HG03432 (cell line): ENCODE results near the gene LYPD4.

Source experiments
- ATAC-seq: cut with Tn5 transposase; IDR thresholded peaks from one replicate; pipeline ENCODE4 v1.9.1; 2021; ENCODE audit warnings: mild to moderate bottlenecking, moderate library complexity; ENCODE audit not compliant: unreplicated experiment

The LYPD4 gene

GRCh38 chr19:41853344-41853743 lies 8.9 kb upstream of the LYPD4 start:
- ATAC-seq: no peak

GRCh38 chr19:41851456-41851855 lies 7.0 kb upstream of the LYPD4 start:
- no peak for ATAC-seq

DNA sequence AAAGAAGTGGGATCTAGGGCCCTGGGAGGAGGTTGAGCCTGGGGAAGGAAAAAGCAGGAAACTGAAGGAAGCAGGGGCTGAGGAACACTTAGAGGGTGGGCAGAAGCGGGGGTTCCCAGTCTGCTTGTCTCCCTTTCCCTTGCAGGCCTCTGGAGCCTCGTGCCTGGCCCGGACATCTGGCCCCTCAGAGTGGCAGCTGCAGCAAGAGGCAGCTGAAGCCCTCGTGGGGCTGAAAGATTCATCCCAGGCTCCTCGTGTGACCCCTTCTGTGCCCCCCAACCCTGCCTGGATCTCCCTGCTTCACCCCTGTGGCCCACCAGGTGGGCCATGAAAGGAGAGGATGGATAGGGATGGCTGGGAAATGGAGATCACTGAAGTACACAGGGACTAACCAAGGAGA lies 5.9 kb upstream of the LYPD4 start:
- no peak for ATAC-seq

GRCh38 chr19:41849067-41849466 lies 4.6 kb upstream of the LYPD4 start:
- ATAC-seq: no peak

DNA sequence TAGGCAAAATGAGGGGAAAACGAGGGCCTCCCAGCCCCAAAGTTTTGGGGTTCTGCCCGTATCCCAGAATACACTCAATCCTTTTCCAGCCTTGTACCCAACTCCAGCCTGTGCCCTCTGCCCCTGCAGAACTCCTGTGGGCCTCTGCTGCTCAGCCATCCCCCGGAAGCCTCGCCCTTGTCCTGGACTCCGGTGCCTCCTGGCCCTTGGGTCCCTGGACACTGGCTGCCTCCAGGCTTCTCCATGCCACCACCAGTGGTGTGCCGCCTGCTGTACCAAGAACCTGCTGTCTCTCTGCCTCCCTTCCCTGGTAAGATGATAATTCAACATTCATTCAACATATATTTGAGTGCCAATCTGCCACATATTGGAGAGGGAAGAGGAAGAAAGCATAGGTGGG lies 4.2 kb upstream of the LYPD4 start:
- ATAC-seq: no peak

DNA sequence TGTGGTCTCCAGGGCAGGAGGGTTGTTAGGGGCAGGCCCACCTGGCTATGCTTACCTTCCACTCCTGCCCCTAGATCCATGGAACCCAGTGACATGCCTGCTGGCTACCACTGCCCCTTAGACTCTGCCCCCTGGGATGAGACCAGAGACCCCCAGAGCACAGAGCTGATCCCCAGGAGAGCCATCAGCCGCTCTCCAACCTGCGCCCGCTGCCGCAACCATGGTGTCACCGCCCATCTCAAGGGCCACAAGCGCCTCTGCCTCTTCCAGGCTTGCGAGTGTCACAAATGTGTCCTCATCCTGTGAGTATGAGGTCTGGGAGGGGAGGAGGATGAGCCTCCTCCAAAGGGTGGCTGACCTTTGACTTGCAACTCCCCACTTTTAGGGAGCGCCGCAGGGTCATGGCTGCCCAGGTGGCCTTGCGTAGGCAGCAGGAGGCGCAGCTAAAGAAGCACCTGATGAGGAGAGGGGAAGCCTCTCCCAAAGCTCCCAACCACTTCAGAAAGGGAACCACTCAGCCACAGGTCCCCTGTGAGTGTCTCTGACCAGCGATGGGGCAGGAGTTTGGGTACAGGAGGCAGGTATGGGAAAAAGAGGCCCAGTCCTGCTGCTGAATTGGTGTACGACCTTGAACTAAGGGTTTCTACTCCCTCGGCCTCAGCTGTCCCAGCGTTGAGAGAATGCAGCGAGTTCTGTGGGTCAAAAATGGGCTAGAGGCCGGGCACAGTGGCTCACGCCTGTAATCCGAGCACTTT lies 3.0 kb upstream of the LYPD4 start:
- no peak for ATAC-seq

DNA sequence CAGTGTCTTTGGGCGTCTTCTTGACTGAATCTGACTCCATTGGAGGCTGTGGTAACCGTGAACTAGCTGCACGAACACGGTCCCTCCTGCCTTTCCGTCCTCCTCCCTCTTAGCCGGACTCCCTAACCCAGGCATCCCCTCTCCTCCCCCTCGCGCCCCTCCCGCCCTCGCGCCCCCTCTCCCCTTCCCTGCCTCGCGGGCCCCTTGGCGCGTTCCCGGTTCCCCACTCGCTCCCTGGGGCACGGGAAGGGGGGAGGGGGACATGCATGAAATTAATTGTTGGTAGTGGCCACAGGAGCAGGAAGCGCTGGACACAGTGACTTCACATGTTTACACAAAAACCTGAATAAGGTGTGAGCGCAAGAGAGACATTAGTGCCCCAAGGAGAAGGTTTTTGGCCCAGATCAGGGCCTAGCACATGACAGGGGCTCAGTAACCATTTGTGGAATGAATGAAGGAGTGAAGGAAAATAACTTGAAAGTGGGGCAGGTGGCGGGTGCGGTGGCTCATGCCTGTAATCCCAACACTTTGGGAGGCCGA lies 638 bp upstream of the LYPD4 start:
- no peak for ATAC-seq

GRCh38 chr19:41845001-41845050 lies 343 bp upstream of the LYPD4 start, which contains the start of gene DMRTC2:
Gene DMRTC2 (plus strand): TSS chr19:41845042. CDS start chr19:41847429, 2,387 bp downstream.
- ATAC-seq: no peak

GRCh38 chr19:41843371-41843770 lies 1.1 kb downstream of the LYPD4 start:
- ATAC-seq: no peak

- no peak for ATAC-seq
These were observed 5.3 kb downstream of the LYPD4 start for GRCh38 chr19:41839211-41839610.

- ATAC-seq: no peak
These were observed 6.3 kb downstream of the LYPD4 start for GRCh38 chr19:41837981-41838708.

DNA sequence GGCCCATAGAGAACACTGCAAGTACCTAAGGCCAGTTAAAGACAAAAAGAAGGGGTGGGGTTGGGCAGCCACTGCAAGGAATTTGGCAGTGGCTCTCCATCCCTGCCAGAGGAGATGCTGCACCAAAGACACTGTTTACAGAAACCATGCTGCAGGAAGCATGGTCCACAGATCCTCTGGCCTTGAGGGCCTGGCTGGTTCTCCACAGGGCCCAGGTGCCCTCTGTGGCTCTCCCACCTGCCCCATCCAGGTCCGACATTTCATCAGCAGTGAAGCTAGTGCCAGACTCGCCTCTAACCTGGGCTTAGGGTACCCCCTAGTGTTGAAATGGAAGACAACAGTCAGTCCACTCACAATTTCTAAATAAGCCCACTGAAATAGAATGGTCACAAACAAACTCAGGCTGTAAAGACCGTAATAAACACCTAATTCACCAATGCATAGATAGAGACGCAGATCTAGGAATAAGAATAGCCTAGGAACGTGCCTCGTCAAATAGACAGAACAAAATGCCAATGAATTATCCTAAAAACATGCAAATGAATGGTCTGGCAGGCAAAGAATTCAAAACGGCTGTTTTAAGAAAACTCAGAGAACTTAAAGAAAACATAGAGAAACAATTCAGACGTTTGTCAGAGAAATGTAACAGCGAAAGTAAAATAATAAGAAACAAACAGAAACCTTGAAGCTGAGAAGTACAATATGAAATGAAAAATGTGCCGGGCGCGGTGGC lies 23.3 kb downstream of the LYPD4 start:
- ATAC-seq: no peak

DNA sequence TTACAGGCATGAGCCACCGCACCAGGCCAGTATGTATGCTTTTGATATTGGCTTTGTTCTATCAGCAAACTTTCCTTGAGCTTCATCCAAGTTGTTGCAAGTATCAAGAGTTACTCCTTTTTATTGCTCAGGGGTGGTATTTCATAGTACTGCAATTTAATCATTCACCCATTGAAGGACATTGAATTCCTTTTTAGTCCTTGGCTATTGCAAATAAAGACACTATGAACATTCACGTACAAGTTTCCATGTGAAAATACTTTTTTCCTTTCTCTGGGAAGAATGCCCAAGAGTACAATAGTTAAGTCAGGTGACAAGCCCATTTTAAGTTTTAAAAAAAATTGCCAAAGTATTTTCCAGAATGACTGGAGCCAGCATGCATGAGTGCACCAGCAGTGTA lies 27.7 kb downstream of the LYPD4 start:
- no peak for ATAC-seq

- no peak for ATAC-seq
These were observed 29.2 kb downstream of the LYPD4 start for GRCh38 chr19:41815301-41815700.

DNA sequence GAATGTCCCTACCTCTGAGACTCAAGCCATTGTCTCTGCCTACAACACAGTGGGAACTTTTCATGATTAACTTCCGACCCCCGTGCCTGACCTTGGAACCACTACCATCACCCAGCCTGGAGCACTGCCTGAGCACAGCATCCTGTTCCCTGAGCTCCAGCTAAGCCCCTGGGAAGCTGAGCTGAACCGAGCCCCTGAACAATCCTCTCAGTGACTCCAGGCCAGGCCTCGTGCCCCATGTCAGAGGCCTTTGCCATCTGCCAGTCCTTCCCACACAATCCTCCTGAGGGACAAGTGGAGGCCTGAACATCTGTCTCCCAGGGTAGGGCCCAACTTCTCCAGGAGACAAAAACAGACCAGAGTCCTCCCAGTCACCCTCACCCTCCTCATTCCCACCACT lies 30.6 kb downstream of the LYPD4 start:
- ATAC-seq: no peak

- no peak for ATAC-seq
These were observed 32.5 kb downstream of the LYPD4 start for GRCh38 chr19:41811981-41812380.

- ATAC-seq: no peak
These were observed 33.4 kb downstream of the LYPD4 start for GRCh38 chr19:41811036-41811435.

- no peak for ATAC-seq
These were observed 34.2 kb downstream of the LYPD4 start for GRCh38 chr19:41810301-41810700.

DNA sequence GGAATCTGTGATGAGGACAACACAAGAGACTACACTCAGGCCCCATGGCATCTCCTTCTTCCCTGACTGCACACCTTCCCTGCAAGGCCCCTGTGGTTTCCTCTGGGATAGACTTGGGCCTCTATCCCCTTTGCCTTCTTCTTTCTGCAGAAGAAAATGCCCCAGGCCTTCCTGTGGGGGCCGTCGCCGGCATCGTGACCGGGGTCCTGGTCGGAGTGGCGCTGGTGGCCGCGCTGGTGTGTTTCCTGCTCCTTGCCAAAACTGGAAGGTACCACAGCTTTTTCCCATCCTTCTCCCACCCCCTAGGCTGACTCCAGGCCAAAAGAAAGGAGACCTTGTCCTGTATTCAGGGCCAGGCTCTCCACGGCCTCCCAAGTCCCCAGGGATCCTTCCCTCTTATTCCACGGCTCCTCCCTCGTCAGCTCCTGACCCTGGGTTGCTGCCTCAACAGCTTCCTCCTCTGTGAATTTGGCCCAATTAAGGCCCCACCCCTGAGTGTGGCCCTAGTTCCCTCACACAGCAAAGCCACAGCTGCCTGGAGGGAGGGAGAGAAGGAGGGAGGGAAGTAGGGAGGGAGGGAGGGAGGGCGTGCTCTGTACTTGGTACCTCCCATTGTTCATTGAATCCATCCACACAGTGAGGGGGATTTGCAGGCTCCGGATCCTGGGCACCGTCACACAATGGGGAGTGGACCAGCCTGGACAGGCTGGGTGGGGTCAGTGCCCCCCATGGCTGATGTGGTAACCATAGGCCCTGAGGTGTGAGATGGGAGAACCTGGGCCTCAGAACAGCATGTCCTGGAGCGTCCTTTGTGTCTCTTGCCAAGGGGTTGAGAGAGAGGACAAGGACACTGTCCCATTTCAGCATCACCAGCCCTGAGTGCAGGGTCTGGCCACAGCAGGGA lies 35.6 kb downstream of the LYPD4 start:
- no peak for ATAC-seq

DNA sequence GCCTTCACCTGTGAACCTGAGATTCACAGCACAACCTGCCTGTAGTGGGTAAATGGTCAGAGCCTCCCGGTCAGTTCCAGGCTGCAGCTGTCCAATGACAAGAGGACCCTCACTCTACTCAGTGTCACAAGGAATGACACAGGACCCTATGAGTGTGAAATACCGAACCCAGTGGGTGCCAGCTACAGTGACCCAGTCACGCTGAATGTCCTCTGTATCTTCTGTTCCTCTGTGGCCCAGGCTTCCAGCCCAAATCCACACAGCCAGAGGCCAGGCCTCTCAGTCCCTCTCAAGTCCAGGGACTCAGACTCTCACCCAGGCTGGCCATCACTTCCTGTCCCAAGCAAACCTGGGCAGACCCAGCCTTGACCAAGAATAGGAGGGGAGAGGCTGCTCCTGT lies 37.3 kb downstream of the LYPD4 start:
- no peak for ATAC-seq

GRCh38 chr19:41804336-41804735 lies 40.1 kb downstream of the LYPD4 start:
- no peak for ATAC-seq
